Breast epithelium (tissue), 4 donors: Measurements from ENCODE around the gene ZNF423. TPM values are rescaled to one million over a fixed set of nuclear protein-coding genes. Genes with fewer than 3 reads are reported as not detected.

Experiments used
- DNase-seq, 2 donors: peaks; one replicate each; pipeline ENCODE4 v3.0.0-alpha.2; 2019; ENCODE audit warnings: low spot score in 2 of 2
- H3K27ac ChIP-seq, 2 donors: fragments of 200-600 bp; sonication (generic) in 1 of 2; one replicate each; pipeline ENCODE4 v1.5.1; 2016 to 2019; ENCODE audit warnings: mild to moderate bottlenecking in 1 of 2
- H3K27me3 ChIP-seq, 2 donors: fragments of 200-600 bp; sonication (generic) in 1 of 2; one replicate each; pipeline versions ENCODE4 v1.5.1 to v1.6.0; 2017 to 2019; ENCODE audit warnings: control low read depth in 1 of 2, mild to moderate bottlenecking in 1 of 2
- H3K36me3 ChIP-seq: fragments of 200-600 bp; one replicate; pipeline ENCODE4 v1.5.1; 2019
- H3K4me1 ChIP-seq, 2 donors: fragments of 200-600 bp; sonication (generic); one replicate each; pipeline ENCODE4 v1.5.1; 2016 to 2019; ENCODE audit warnings: control low read depth in 1 of 2
- H3K4me3 ChIP-seq, 3 donors: fragments of 200-600 bp; sonication (generic); 1 replicate in 2 of 3; 2 replicates in 1 of 3; pipeline ENCODE4 v1.5.1; 2016 to 2019; ENCODE audit warnings: mild to moderate bottlenecking in 3 of 3, moderate library complexity in 2 of 3
- H3K9me3 ChIP-seq, 2 donors: fragments of 200-600 bp; sonication (generic) in 1 of 2; one replicate each; pipeline ENCODE4 v1.5.1; 2016 to 2019; ENCODE audit warnings: control low read depth in 1 of 2
- POLR2A ChIP-seq: fragments of 450-650 bp; IDR thresholded peaks from one replicate; pipeline ENCODE4 v1.6.1; 2016; ENCODE audit warnings: antibody characterized with exemption, mild to moderate bottlenecking, moderate library complexity
- POLR2AphosphoS5 ChIP-seq, 3 donors: sonication (generic); formaldehyde crosslinking; IDR thresholded peaks; one replicate each; pipeline ENCODE4 v1.6.1; 2017; ENCODE audit warnings: antibody characterized with exemption in 3 of 3
- intact Hi-C: fragments of 100-400 bp; cut with DNase I; formaldehyde crosslinking; loops from one replicate; pipeline ENCODE4 v1.15.1; 2023; ENCODE audit warnings: low total_unique reads
- total RNA-seq, 3 donors: library from RNA; depleted of rRNA; stranded (reverse); fragments of >200 nt; gene quantifications; one replicate each; pipeline ENCODE4 v1.1.0, GENCODE V29; 2016
- TF ChIP-seq, protein P1 (sequence below), 3 donors: fragments of 450-650 bp; IDR thresholded peaks; one replicate each; pipeline ENCODE4 v1.5.1; 2016 to 2017; ENCODE audit warnings: antibody characterized with exemption in 3 of 3, mild to moderate bottlenecking in 3 of 3, moderate library complexity in 3 of 3

ZNF423 gene
- total RNA-seq, 3 donors from 2014 or later: 4.7 to 8.0 (median 5.9) TPM

DNA sequence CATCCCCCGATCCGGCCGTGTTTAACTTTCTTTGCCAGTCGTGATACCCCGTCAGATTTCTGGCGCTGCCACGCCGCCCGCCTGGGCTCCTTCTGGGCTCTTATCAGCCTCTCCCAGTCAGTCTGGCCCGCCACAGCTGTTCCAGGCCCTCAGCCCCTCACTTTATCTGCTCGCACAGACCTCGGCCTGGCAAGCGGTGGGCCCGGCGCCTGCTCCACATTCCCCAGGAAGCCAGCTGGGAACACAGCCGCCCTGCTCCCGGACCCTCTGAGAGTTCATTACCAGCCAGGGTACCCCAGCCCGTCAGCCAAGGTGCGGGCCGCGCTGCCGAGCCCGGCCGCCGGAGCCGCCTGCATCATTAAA, 157.5 kb downstream of the ZNF423 start:
- H3K9me3 ChIP-seq: no peaks in the 10 kb centered on the region
- peak overlapping the region in 1 of 2 donors; percentile 85 for H3K27ac ChIP-seq
- no peak for TF ChIP-seq POLR2A
- no peak for TF ChIP-seq POLR2AphosphoS5 (IDR thresholded peaks at IDR 0.05)
- TF ChIP-seq, protein P1, sequence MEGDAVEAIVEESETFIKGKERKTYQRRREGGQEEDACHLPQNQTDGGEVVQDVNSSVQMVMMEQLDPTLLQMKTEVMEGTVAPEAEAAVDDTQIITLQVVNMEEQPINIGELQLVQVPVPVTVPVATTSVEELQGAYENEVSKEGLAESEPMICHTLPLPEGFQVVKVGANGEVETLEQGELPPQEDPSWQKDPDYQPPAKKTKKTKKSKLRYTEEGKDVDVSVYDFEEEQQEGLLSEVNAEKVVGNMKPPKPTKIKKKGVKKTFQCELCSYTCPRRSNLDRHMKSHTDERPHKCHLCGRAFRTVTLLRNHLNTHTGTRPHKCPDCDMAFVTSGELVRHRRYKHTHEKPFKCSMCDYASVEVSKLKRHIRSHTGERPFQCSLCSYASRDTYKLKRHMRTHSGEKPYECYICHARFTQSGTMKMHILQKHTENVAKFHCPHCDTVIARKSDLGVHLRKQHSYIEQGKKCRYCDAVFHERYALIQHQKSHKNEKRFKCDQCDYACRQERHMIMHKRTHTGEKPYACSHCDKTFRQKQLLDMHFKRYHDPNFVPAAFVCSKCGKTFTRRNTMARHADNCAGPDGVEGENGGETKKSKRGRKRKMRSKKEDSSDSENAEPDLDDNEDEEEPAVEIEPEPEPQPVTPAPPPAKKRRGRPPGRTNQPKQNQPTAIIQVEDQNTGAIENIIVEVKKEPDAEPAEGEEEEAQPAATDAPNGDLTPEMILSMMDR (IDR thresholded peaks at IDR 0.05): no peak
- peaks cover 0 to 3% of the 10 kb centered on the region in 2 donors for H3K4me1 ChIP-seq
- intact Hi-C loops: no loop called here
- no peaks in the 10 kb centered on the region for H3K27me3 ChIP-seq
- no peak overlapping the region for H3K4me3 ChIP-seq
- no peaks in the 10 kb centered on the region for H3K36me3 ChIP-seq
- no peak for DNase-seq

DNA sequence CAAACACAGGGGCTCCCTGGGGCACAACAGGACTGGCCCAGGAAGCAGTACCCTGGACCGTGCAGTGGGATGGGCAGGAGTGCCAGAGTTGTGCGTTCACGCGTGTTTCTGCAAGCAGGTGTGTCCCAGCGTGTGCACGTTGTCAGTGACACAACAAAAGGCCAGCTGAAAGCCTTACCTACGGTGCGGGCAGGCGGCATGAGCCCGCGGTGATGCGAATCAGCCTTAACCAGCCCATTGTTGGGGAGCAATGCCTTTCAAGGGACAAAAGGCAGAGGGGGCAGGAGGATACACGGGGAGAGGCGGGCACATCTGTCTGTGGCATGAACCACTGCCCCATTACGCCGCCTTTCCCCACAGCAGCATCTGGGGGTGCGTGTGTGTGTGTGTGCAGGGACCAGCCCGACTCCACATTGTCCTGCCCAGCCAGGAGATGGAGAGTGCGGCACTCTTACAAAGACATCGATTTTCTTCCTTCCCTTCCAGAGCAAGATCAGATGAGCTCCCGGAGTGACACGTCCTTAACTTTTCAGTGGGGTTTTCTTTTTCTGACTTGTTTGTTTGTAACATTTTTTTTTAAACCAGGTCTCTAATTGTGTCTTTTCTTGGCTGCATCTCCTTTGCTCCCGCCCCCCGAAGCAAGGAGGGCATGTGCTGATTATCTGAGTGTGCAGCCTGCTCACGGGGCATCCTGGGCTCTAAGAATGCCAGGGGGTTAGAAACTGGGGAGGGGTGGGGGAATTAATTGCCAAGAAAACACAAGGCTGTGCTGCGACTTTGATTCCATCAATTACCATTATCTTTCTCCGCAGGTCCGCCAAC, 158.1 kb downstream of the ZNF423 start:
- intact Hi-C loops: no loop called here

DNA sequence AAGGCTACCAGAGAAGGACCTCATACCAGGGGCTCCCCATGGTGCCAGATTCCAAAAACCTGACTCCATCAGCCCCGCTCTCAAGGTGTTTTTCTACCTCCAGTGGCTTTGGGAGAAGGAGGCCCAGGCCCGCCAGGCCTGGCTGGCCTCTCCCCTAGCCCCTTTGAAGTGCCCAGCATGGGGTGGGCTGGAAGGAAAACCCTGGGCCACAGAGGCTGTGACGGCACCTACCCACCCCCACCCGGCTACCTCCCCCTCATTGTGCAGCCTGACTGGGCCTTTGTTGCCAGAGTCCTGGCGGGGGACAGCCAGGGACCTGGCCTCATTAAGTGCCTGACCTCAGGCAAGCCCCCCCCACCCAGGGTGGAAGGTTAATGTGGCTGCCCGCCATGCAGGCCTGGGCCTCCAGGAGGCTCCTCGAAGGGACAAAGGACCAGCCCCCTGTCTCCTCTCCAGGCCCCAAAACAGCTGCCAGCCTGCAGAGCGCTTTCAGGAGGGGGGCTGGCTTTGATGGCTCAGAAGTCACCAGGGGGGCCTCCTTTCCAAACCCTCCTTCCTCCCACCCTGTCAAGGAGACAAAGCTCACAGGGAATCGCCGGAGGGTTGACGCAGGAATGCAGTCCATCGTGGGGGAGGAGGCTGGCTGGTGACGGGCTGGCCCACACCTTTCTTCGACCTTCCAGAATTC, 159.4 kb downstream of the ZNF423 start:
- no peak for DNase-seq
- H3K27ac ChIP-seq: no peak overlapping the region
- no peaks in the 10 kb centered on the region for H3K9me3 ChIP-seq
- intact Hi-C loops: no loop called here
- no peaks in the 10 kb centered on the region for H3K4me1 ChIP-seq
- no peaks in the 10 kb centered on the region for H3K36me3 ChIP-seq
- TF ChIP-seq POLR2A: no peak
- H3K4me3 ChIP-seq: no peak overlapping the region
- no peaks in the 10 kb centered on the region for H3K27me3 ChIP-seq

More for the DNA sequence above, 158.1 kb downstream of the ZNF423 start:
- Histone ChIP-seq H3K4me1 (peaks cover 0 to 3% of the 10 kb centered on the region in 2 donors), H3K9me3 (no peaks in the 10 kb centered on the region), H3K4me3 (no peak overlapping the region), H3K36me3 (no peaks in the 10 kb centered on the region), H3K27ac (peak overlapping the region in 1 of 2 donors; percentile 85), H3K27me3 (no peaks in the 10 kb centered on the region)
- no peak for DNase-seq
- TF ChIP-seq POLR2A (no peak), POLR2AphosphoS5 (IDR thresholded peaks at IDR 0.05) (no peak)
- TF ChIP-seq, protein P1 (IDR thresholded peaks at IDR 0.05): no peak

DNA sequence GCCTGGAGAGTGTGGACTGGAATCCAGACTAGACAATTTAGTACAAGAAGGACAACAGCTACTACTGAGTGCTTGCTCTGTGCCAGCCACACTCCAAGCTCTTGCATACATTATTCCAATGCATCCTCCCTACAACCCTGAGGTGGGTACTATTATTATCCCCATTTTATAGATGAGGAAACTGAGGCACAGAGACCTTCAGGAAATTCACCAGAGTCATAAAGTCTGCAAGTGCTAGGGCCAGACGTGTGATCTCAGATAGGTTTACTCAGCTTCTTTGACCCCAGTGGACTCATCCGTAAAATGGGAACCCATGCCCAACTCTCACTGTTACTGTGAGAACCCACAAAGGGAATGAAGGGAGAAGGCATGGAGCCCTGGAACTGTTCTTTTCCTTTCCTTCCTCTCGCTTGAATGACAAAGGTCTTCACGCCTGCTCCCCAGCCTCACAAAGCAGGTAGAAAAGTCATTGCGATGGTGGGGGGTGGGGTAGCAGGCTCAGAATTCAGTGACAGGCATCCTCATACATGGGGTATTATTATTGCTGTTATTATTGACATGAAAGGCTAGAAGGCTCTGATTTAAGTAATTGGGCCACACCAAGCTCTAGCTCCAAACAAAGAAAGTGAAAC, 160.0 kb downstream of the ZNF423 start:
- TF ChIP-seq POLR2AphosphoS5 (IDR thresholded peaks at IDR 0.05) (no peak), POLR2A (no peak)
- TF ChIP-seq, protein P1 (IDR thresholded peaks at IDR 0.05): no peak
- no peaks in the 10 kb centered on the region for H3K4me1 ChIP-seq
- H3K9me3 ChIP-seq: no peaks in the 10 kb centered on the region
- intact Hi-C loops: no loop called here
- H3K27ac ChIP-seq: no peak overlapping the region
- H3K36me3 ChIP-seq: no peaks in the 10 kb centered on the region
- no peaks in the 10 kb centered on the region for H3K27me3 ChIP-seq
- DNase-seq: no peak
- H3K4me3 ChIP-seq: no peak overlapping the region

DNA sequence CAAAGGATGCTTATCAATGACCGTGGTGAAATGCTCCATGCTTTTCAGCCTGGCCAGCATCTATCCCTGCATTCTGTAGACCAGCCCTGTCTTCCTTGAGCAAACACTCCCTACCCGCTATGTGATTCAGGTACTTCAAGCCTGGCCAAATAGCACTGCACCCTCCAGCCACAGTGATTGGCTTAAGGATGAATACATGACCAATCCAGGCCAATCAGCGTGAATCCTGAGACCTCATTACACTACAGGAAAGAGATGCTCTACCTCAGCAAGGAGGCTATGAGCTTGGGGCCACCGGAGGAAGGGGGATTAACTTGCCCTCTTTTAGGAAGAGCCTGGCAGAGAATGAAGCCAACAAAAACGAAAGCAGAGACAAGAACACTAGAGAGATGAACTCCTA, 162.5 kb downstream of the ZNF423 start:
- Histone ChIP-seq H3K4me1 (no peaks in the 10 kb centered on the region), H3K27ac (no peak overlapping the region), H3K4me3 (no peak overlapping the region), H3K9me3 (no peaks in the 10 kb centered on the region), H3K36me3 (no peaks in the 10 kb centered on the region), H3K27me3 (no peaks in the 10 kb centered on the region)
- intact Hi-C loops: no loop called here
- no peak for DNase-seq
- TF ChIP-seq POLR2A (no peak), POLR2AphosphoS5 (IDR thresholded peaks at IDR 0.05) (no peak)
- TF ChIP-seq, protein P1 (IDR thresholded peaks at IDR 0.05): no peak
